Panc1 (cell line): ENCODE measurements around the gene OSER1. TPM values are rescaled to one million over a fixed set of nuclear protein-coding genes. Genes with fewer than 3 reads are reported as not detected.

ENCODE experiments used
- ATAC-seq: fragments of 200-7000 bp; cut with Tn5 transposase; 2 replicates; pipeline ENCODE4 v1.9.1; 2020; ENCODE audit warnings: mild to moderate bottlenecking, moderate library complexity
- BruUV-seq: library from RNA; stranded (reverse); fragments of 400-500 nt; replicated peaks from 2 replicates; lab custom pipeline; 2021; lab: Mats Ljungman, UMichigan
- CTCF ChIA-PET: fragments of 300-600 bp; sonication (Branson Sonifier 250); formaldehyde crosslinking; loops from one replicate; lab custom pipeline; 2022; ENCODE audit warnings: antibody characterized with exemption; lab: Charles Lee
- POLR2A ChIA-PET: fragments of 300-600 bp; sonication (Branson Sonifier 250); formaldehyde crosslinking; loops from one replicate; lab custom pipeline; 2022; ENCODE audit warnings: antibody characterized with exemption; lab: Charles Lee
- DNase-seq: peaks from one replicate; pipeline ENCODE4 v3.0.0-alpha.2; 2010; ENCODE audit warnings: low read depth, low spot score
- H3K27ac ChIP-seq: 2 replicates; pipeline ENCODE4 v1.5.1; 2011; ENCODE audit warnings: mild to moderate bottlenecking, low read length, inconsistent platforms
- H3K27me3 ChIP-seq: fragments of 200-500 bp; sonication (Bioruptor generic); 2 replicates; pipeline ENCODE4 v1.6.0; 2014; ENCODE audit warnings: low read length, inconsistent platforms; ENCODE audit not compliant: control insufficient read depth, insufficient read depth
- H3K36me3 ChIP-seq: fragments of 200-500 bp; sonication (Bioruptor generic); 2 replicates; pipeline ENCODE4 v1.5.1; 2014; ENCODE audit warnings: inconsistent platforms, mild to moderate bottlenecking, low read length, moderate library complexity; ENCODE audit not compliant: control insufficient read depth, insufficient read depth
- H3K4me1 ChIP-seq: 2 replicates; pipeline ENCODE4 v1.5.1; 2011; ENCODE audit warnings: inconsistent platforms, mild to moderate bottlenecking, low read length, moderate library complexity; ENCODE audit not compliant: control insufficient read depth, insufficient read depth
- H3K4me3 ChIP-seq, 2 experiments: 2 replicates each; pipeline ENCODE4 v1.5.1; 2011 to 2012; ENCODE audit warnings: low read depth in 2 of 2, low read length in 2 of 2, mild to moderate bottlenecking in 2 of 2, inconsistent platforms in 1 of 2, moderate library complexity in 1 of 2
- H3K9me3 ChIP-seq: fragments of 200-500 bp; sonication (Bioruptor generic); 2 replicates; pipeline ENCODE4 v1.5.1; 2014; ENCODE audit warnings: low read depth, mild to moderate bottlenecking, inconsistent platforms, low read length, moderate library complexity; ENCODE audit not compliant: control insufficient read depth, insufficient read depth
- CTCF ChIP-seq: fragments of 450-650 bp; IDR thresholded peaks from 2 replicates; pipeline ENCODE4 v1.5.1; 2017; ENCODE audit warnings: mild to moderate bottlenecking
- POLR2AphosphoS5 ChIP-seq: IDR thresholded peaks from 2 replicates; pipeline ENCODE4 v1.6.1; 2012; ENCODE audit warnings: mild to moderate bottlenecking, low read depth, low read length, moderate library complexity
- REST ChIP-seq, 2 experiments: IDR thresholded peaks; 2 replicates each; pipeline ENCODE4 v1.6.1; 2011 to 2012; ENCODE audit warnings: low read depth in 2 of 2, control low read depth in 1 of 2, low read length in 1 of 2, mild to moderate bottlenecking in 1 of 2, moderate library complexity in 1 of 2; ENCODE audit not compliant: insufficient read depth in 1 of 2
- SIN3A ChIP-seq: IDR thresholded peaks from 2 replicates; pipeline ENCODE4 v1.6.1; 2012; ENCODE audit warnings: low read depth, mild to moderate bottlenecking, low read length, moderate library complexity, borderline replicate concordance; ENCODE audit not compliant: insufficient read depth
- TCF7L2 ChIP-seq: IDR thresholded peaks from 2 replicates; pipeline ENCODE4 v1.6.1; 2011; ENCODE audit warnings: mild to moderate bottlenecking, low read depth, low read length, inconsistent platforms
- in situ Hi-C: cut with HindIII; loops from 2 replicates; pipeline ENCODE4 v1.10.0; 2016; ENCODE audit warnings: low sequenced_read_pairs, low pct_unique_long_range_greater_than_20kb
- intact Hi-C: fragments of 100-400 bp; cut with micrococcal nuclease; formaldehyde crosslinking; loops from one replicate; pipeline ENCODE4 v1.10.0; 2022; ENCODE audit not compliant: unreplicated experiment
- total RNA-seq: library from RNA; stranded (reverse); gene quantifications from one replicate; pipeline ENCODE4 v1.2.1, GENCODE V29; 2021; ENCODE audit not compliant: unreplicated experiment

OSER1 gene
- total RNA-seq, 1 experiment from 2014 or later = 37.8 TPM

GRCh38 chr20:44151621-44152416, 58.8 kb downstream of the OSER1 start:
- Histone ChIP-seq H3K4me3 (no peak overlapping the region), H3K9me3 (no peaks in the 10 kb centered on the region), H3K36me3 (no peaks in the 10 kb centered on the region), H3K4me1 (no peaks in the 10 kb centered on the region), H3K27me3 (peaks cover 2% of the 10 kb centered on the region; the same call in 1 of the 2 replicates), H3K27ac (no peak overlapping the region)
- DNase-seq (no peak), ATAC-seq (no peak)
- in situ Hi-C loops = no loop called here
- BruUV-seq = no TSS peak
- CTCF ChIA-PET = no interaction called here
- POLR2A ChIA-PET = no interaction called here
- no peak for TF ChIP-seq CTCF
- no peak for TF ChIP-seq TCF7L2
- TF ChIP-seq SIN3A = no peak
- TF ChIP-seq REST (IDR thresholded peaks at IDR 0.05; ENCODE audit: insufficient read depth in 1 of 2, low read depth in 2 of 2, low read length in 1 of 2) = no peak
- no peak for TF ChIP-seq POLR2AphosphoS5
- intact Hi-C loops = no loop called here

GRCh38 chr20:44146272-44146671, 64.3 kb downstream of the OSER1 start:
- TF ChIP-seq CTCF = no peak
- TF ChIP-seq POLR2AphosphoS5 = no peak
- no peak for TF ChIP-seq REST (IDR thresholded peaks at IDR 0.05; ENCODE audit: insufficient read depth in 1 of 2, low read depth in 2 of 2, low read length in 1 of 2)
- TF ChIP-seq SIN3A = no peak
- TF ChIP-seq TCF7L2 = no peak
- no peak overlapping the region for H3K27ac ChIP-seq
- H3K27me3 ChIP-seq = no peaks in the 10 kb centered on the region; the same call in 1 of the 2 replicates
- H3K9me3 ChIP-seq = no peaks in the 10 kb centered on the region
- ATAC-seq (no peak), DNase-seq (no peak)
- BruUV-seq = no TSS peak
- intact Hi-C loops (no loop called here), in situ Hi-C loops (no loop called here)
- ChIA-PET CTCF (no interaction called here), POLR2A (no interaction called here)
- H3K4me1 ChIP-seq = no peaks in the 10 kb centered on the region
- H3K4me3 ChIP-seq = no peak overlapping the region
- no peaks in the 10 kb centered on the region for H3K36me3 ChIP-seq
